Stimulated activated CD4-positive, alpha-beta T cell treated with anti-CD3 and anti-CD28 coated beads, Interleukin-15, amount 100 ng/mL, for 24 hours (primary cell): ENCODE measurements around the gene ZBTB3.
"Not testable (repeated sequence)": the region's sequence is repeated elsewhere in the genome, so short reads cannot be mapped to it uniquely, and the experiment has no call there.

Experiments used
- DNase-seq: peaks from one replicate; pipeline ENCODE4 v3.0.0-alpha.2; 2020

ZBTB3 gene

GRCh38 chr11:62713343-62713742 lies 40.6 kb downstream of the ZBTB3 start:
- DNase-seq = no peak

- no peak for DNase-seq
Observed at GRCh38 chr11:62712861-62713260, 41.1 kb downstream of the ZBTB3 start.

- DNase-seq = no peak
Observed at GRCh38 chr11:62712276-62712812, 41.6 kb downstream of the ZBTB3 start.

DNA sequence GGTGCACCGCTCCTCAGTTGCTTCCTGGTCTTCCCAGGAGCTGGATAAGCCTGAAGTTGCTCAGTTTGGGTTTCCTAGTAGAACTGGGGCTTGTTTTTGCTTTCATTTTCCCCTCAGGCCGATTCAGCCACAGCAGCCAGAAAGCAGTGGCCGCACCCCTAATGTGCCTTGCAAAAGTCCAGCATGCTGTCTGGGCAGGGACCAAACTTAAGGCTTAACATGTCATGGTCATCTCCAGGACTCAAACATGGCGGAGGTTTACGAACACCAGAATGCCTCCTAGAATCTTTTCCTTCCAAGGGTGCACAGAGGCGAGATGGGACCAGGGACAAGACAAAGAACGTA lies 44.0 kb downstream of the ZBTB3 start:
- DNase-seq = no peak

- peak; percentile 97 for DNase-seq
Observed at GRCh38 chr11:62709247-62710000, 44.5 kb downstream of the ZBTB3 start.

GRCh38 chr11:62708793-62709192 lies 45.2 kb downstream of the ZBTB3 start:
- peak; percentile 59 for DNase-seq

DNA sequence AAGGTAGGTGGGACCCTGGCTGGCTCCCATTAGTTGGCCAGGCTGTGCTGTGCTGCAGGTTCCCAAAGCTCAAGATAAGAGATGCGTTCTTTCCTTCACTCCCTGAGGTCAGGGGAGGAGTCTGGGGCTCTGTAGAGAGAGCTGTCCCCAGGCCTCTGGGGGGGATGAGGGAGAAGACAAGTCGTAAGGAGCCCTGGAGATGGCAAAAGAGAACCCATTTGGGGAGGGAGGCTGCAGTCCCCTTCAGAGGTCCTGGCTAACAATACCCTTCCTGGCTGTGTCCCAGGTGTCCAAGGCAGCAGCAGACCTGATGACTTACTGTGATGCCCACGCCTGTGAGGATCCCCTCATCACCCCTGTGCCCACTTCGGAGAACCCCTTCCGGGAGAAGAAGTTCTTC lies 45.6 kb downstream of the ZBTB3 start:
- no peak for DNase-seq

DNA sequence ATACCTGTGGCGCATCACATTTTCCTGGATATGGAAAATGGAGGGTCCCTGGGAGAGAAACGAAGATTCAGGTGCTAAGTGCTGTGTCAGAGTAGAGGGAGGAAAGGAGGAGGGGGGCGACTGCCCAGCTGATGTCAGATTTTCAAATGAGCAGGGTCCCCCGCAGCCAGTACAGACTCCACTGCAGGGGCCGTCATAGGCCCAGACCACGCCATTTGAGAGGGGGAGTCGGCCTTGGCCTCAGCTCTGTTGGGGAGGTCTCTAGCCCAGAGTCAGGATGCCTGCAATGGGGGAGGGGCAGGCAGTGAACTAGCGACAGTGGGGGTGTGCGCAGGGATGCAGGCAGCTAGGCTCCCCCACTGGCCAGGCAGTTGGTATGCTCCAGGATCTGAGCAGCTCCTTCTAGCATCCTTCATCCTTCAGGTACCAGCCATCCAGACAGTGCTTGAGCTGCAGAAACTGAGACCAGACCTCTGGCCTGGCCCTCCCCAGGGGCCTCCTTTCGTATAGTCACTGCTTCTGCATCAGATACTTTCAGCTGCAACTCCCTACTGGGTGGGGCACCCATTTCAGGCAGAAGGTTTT lies 46.6 kb downstream of the ZBTB3 start, which contains the start of the genes BSCL2 and GNG3:
TSS of gene BSCL2 (minus strand) at position 148 of the 585 bp plus-strand sequence. CDS start 229 bp downstream, outside the sequence.
TSS of gene GNG3 (plus strand) at position 400 of the 585 bp plus-strand sequence. CDS start 620 bp downstream, outside the sequence.
- no peak for DNase-seq

GRCh38 chr11:62706850-62707247 lies 47.1 kb downstream of the ZBTB3 start:
- no peak for DNase-seq

DNA sequence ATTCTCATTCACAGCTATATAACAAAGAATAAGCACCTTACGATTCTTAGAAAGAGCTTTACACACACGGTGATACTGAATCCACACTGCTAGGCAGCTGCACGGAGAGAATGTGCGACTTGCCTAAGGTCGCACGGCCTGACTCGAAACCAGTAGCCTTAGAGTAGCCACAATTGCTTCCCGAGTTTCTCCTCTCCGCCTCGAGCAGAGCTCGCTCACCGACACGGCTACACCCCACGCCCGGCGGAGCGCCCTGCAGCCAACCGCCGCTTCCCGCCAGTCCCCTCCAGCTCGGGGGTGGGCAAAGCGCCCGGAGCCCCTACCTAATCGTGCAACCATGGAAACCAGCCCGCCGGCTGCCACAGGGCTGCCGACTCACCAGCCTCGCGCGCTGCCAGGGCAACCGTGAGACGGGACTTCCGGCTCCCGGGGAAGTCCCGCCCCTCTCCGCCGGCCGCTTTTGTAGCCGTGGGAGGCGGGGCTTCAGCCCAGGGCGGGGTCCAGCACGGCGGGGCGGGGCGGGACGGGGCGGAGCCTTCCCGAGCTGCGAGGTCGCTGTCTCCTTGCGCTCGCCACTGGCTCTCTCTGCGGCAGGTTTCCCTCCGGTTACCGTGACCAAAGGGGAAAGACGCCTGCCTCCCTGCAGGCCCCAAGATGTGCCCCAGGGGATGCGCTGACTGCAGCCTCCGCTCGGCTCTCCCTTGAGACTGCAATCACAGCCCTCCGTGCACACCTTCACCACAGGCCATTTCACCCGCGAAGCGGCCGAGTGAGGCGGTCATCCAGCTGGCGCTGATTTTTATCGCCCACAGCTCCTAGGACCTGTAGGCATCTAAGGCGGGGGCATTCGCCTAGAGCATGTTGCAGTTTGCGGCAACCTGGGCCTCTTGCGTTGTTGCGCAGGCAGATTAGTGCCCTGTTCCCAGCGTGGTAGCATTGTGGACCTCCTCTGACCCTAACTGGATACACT lies 47.8 kb downstream of the ZBTB3 start:
- peak; percentile 96 for DNase-seq

DNA sequence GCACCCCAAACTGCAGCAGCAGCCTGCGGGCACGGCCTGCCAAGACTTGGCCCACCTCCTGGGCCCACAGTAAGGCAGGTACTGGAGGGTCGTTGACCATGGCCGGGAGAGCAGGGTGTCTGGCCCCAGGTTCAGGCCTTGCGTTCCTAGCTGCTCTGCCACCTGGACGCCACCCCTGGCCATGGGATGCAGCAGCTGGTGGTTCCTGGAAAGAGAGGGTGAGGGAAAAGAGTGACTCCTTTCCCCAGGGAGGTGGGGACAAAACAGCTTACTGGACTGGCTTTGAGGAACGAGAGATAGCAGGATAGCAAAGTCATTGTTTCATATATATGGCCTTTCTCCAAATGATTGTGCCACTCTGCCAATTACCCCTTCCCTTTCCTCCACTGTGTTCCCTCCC lies 48.5 kb downstream of the ZBTB3 start:
- DNase-seq = no peak

DNA sequence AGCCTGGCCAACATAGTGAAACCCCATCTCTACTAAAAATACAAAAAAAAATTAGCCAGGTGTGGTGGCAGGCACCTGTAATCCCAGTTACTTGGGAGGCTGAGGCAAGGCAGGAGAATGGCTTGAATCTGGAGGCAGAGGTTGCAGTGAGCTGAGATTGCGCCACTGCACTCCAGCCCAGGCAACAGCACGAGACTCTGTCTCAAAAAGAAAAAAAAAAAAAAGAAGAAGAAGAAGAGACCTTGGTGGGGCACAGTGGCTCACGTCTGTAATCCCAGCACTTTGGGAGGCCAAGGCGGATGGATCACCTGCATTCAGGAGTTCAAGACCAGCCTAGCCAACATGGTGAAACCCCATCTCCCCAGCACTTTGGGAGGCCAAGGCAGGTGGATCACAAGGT lies 50.0 kb downstream of the ZBTB3 start:
- DNase-seq = not testable (repeated sequence)

DNA sequence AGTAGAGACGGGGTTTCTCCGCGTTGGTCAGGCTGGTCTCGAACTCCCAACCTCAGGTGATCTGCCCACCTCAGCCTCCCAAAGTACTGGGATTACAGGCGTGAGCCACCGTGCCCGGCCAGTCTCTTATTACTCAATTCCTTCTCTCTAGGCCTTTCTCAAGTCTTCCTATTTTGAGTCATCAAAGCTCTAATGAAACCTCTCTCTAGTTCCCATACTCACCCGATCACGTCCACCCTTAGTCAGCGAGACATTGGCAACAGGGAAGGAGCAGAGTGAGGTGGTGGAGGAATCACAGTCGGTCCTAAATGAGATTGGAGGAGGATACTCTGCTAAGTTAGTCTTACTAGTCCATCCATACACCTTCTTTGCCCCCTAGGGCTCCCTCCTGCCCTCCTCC lies 51.7 kb downstream of the ZBTB3 start:
- no peak for DNase-seq
